ENCODE measurements around the gene ADIPOR1. TPM values are rescaled to one million over a fixed set of nuclear protein-coding genes. Genes with fewer than 3 reads are reported as not detected.
A peak's percentile ranks its signal among the peaks of the same experiment; 100 is the strongest.

The ADIPOR1 gene
- total RNA-seq, 1 donor from 2014 or later: 72.3 TPM

DNA sequence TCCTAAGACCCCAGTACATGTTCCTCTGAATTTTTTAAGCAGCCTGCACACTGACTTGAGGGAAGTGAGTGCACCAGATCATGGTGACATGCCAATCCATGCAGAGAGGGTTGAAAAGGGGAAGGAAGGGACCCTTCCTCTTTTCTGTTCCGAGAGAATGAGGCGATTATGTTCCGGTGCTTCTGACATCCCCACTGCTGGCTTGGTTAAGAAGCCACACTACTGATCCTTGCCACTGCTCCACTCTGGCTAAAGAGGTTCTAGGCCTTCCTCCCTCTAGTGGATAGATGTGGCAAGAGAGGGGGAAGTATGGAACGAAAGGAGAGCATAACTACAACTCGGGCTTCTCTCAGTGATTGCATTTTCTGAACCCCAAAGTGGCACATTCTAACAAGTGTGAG is 10.8 kb upstream of the ADIPOR1 start:
- peaks cover 27% of the 10 kb centered on the region for H3K27me3 Mint-ChIP-seq (ENCODE audit: unreplicated experiment)
- peaks cover 5% of the 10 kb centered on the region for H3K36me3 Mint-ChIP-seq (ENCODE audit: unreplicated experiment)

DNA sequence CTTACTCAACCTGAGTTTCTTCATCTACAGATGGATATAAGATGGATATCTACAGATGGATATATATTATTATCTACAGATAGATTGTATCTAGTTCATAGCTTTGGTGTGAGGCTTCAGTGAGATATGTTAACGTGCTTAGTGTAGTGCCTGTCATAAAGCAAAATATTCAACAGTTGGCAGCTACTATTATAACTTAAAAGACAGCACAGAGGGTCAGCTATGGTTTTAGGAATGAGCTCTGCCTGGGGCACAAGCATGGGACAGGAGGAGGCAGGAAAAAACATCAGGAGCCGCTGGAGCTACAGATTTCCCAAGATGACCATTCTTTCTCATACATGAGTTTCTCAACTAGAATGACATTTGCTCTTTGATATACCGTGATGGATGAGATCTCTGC is 10.2 kb upstream of the ADIPOR1 start:
- Mint-ChIP-seq H3K4me1 (ENCODE audit: unreplicated experiment) (peaks cover 23% of the 10 kb centered on the region), H3K27ac (ENCODE audit: unreplicated experiment) (no peak overlapping the region), H3K9me3 (ENCODE audit: unreplicated experiment) (no peaks in the 10 kb centered on the region), H3K4me3 (ENCODE audit: unreplicated experiment) (peak overlapping the region; percentile 85), H3K36me3 (ENCODE audit: unreplicated experiment) (peaks cover 5% of the 10 kb centered on the region), H3K27me3 (ENCODE audit: unreplicated experiment) (peaks cover 22% of the 10 kb centered on the region)
- DNase-seq (ENCODE audit: extremely low spot score, unreplicated experiment): no peak
- TF ChIP-seq CTCF (IDR thresholded peaks at IDR 0.05): no peak

More for the DNA sequence above, 10.8 kb upstream of the ADIPOR1 start:
- peak; percentile 63 for TF ChIP-seq CTCF (IDR thresholded peaks at IDR 0.05)
- Mint-ChIP-seq H3K9me3 (ENCODE audit: unreplicated experiment) (no peaks in the 10 kb centered on the region), H3K4me3 (ENCODE audit: unreplicated experiment) (peak overlapping the region; percentile 38), H3K27ac (ENCODE audit: unreplicated experiment) (no peak overlapping the region), H3K4me1 (ENCODE audit: unreplicated experiment) (peaks cover 23% of the 10 kb centered on the region)
- no peak for DNase-seq (ENCODE audit: extremely low spot score, unreplicated experiment)

DNA sequence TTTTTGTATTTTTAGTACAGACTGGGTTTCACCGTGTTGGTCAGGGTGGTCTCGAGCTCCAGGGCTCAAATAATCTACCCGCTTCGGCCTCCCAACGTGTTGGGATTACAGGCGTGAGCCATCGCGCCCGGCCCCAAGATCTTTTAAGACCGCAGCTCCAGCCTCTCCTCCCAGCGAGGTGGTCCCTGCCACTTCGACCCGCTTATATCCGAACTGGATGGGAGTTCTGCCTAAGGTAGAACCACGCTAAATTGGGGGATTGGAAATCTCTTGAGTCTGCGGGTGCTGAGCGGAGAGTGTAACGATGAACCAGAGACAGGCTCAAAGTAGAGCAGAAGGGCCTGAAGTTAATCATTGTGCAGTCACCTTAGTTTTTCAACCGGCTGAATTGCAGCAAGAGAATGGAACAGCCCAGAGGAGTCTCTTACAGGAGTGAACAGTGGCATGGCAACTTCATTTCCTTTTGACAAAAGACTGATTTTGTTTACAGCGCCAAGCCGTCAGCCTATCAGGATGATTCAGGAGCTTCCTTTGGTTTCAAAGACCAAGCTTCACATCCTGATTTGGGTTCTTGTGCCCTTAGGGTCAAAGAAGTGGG is 9.7 kb upstream of the ADIPOR1 start:
- Mint-ChIP-seq H3K4me3 (ENCODE audit: unreplicated experiment) (peak overlapping the region; percentile 85), H3K27ac (ENCODE audit: unreplicated experiment) (peak overlapping the region; percentile 75), H3K27me3 (ENCODE audit: unreplicated experiment) (peaks cover 17% of the 10 kb centered on the region), H3K9me3 (ENCODE audit: unreplicated experiment) (no peaks in the 10 kb centered on the region), H3K36me3 (ENCODE audit: unreplicated experiment) (peaks cover 5% of the 10 kb centered on the region), H3K4me1 (ENCODE audit: unreplicated experiment) (peaks cover 23% of the 10 kb centered on the region)
- no peak for DNase-seq (ENCODE audit: extremely low spot score, unreplicated experiment)
- no peak for TF ChIP-seq CTCF (IDR thresholded peaks at IDR 0.05)

- no peak for DNase-seq (ENCODE audit: extremely low spot score, unreplicated experiment)
- H3K27ac Mint-ChIP-seq (ENCODE audit: unreplicated experiment): peak overlapping the region; percentile 57
- H3K27me3 Mint-ChIP-seq (ENCODE audit: unreplicated experiment): peaks cover 3% of the 10 kb centered on the region
These were observed 8.1 kb upstream of the ADIPOR1 start for GRCh38 chr1:202966006-202966898.

More at GRCh38 chr1:202966006-202966898, 8.1 kb upstream of the ADIPOR1 start:
- Mint-ChIP-seq H3K4me3 (ENCODE audit: unreplicated experiment) (peak overlapping the region; percentile 72), H3K4me1 (ENCODE audit: unreplicated experiment) (peaks cover 23% of the 10 kb centered on the region), H3K36me3 (ENCODE audit: unreplicated experiment) (peaks cover 5% of the 10 kb centered on the region), H3K9me3 (ENCODE audit: unreplicated experiment) (no peaks in the 10 kb centered on the region)
- TF ChIP-seq CTCF (IDR thresholded peaks at IDR 0.05): no peak

Measured in osteocyte (in vitro differentiated cells).